Type B pancreatic cell (in vitro differentiated cells): Measurements from ENCODE around the gene LRRK1. TPM values are rescaled to one million over a fixed set of nuclear protein-coding genes. Genes with fewer than 3 reads are reported as not detected.
A peak's percentile ranks its signal among the peaks of the same experiment; 100 is the strongest.

Experiments
- DNase-seq: peaks from one replicate; pipeline ENCODE4 v3.0.0; 2021; ENCODE audit warnings: mixed read lengths; ENCODE audit not compliant: unreplicated experiment; ENCODE audit errors: extremely low spot score
- H3K27ac Mint-ChIP-seq: 2 replicates; pipeline ENCODE4 v1.8.0; 2021; ENCODE audit warnings: mild to moderate bottlenecking, mixed read lengths
- H3K27me3 Mint-ChIP-seq: 2 replicates; pipeline ENCODE4 v1.8.0; 2021; ENCODE audit warnings: mixed read lengths
- H3K36me3 Mint-ChIP-seq: 2 replicates; pipeline ENCODE4 v1.8.0; 2021; ENCODE audit warnings: mixed read lengths
- H3K4me1 Mint-ChIP-seq: one replicate; pipeline ENCODE4 v1.8.0; 2021; ENCODE audit warnings: mixed read lengths; ENCODE audit not compliant: unreplicated experiment
- H3K4me3 Mint-ChIP-seq: 2 replicates; pipeline ENCODE4 v1.8.0; 2021; ENCODE audit warnings: mild to moderate bottlenecking, mixed read lengths
- H3K9me3 Mint-ChIP-seq: 2 replicates; pipeline ENCODE4 v1.8.0; 2021; ENCODE audit warnings: mixed read lengths
- CTCF ChIP-seq: fragments of 200-600 bp; sonication (generic); conservative IDR thresholded peaks from 2 replicates; pipeline ENCODE4 v1.5.0; 2021; ENCODE audit warnings: antibody characterized with exemption, mild to moderate bottlenecking
- total RNA-seq: library from RNA; stranded (reverse); gene quantifications from 2 replicates; pipeline ENCODE4 v1.2.1, GENCODE V29; 2021; ENCODE audit warnings: low replicate concordance

Gene LRRK1
- total RNA-seq, 1 donor from 2014 or later = 2.0 TPM

GRCh38 chr15:101037090-101037830 is 118.1 kb downstream of the LRRK1 start:
- H3K9me3 Mint-ChIP-seq = peaks cover 17% of the 10 kb centered on the region
- no peaks in the 10 kb centered on the region for H3K27me3 Mint-ChIP-seq
- H3K36me3 Mint-ChIP-seq = no peaks in the 10 kb centered on the region
- H3K4me1 Mint-ChIP-seq = no peaks in the 10 kb centered on the region
- no peak overlapping the region for H3K4me3 Mint-ChIP-seq
- TF ChIP-seq CTCF = no peak
- no peak overlapping the region for H3K27ac Mint-ChIP-seq
- DNase-seq = no peak

- Mint-ChIP-seq H3K36me3 (no peaks in the 10 kb centered on the region), H3K27me3 (no peaks in the 10 kb centered on the region), H3K4me3 (no peak overlapping the region), H3K27ac (no peak overlapping the region), H3K4me1 (no peaks in the 10 kb centered on the region), H3K9me3 (peaks cover 17% of the 10 kb centered on the region)
- TF ChIP-seq CTCF = no peak
- no peak for DNase-seq
These were observed 119.3 kb downstream of the LRRK1 start for GRCh38 chr15:101038327-101039003.

DNA sequence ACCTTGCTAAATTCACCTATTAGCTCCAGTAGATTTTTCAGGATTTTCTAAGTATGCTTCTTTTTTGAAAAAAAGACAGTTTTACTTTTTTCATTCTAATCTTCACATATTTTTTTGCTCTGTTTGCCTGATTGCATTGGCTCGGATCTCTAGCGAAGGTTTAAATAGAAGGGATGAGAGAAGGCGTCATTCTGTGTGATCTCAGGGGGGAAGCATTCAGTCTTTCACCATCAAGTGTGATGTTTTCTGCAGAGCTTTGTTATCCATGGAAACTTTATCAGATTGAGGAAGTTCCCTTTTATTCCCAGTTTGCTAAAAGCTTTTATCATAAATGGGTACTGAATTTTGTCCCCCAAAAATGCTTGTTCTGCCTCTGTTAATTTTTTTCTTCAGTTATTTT is 120.3 kb downstream of the LRRK1 start:
- no peak overlapping the region for H3K27ac Mint-ChIP-seq
- no peak for TF ChIP-seq CTCF
- H3K4me3 Mint-ChIP-seq = no peak overlapping the region

DNA sequence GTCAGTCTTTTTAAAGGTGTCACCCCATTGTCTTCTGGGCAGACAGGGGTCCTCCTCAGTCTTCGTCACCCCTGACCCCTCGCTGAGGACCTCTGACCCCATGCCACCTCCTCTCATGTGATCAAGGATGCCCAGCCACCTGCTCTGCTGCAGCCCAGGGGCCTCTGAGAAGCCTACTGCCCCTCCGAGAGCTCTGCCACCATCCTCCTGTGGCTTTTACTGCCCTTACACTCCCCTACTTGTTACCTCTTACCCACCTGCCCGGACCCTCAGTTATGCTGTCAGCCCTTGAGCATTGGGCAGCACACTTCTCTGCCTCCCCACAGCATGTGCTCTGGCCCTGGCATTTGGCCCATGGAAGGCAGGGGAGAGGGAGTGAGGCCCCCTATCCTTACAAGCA is 123.2 kb downstream of the LRRK1 start:
- H3K4me1 Mint-ChIP-seq = peaks cover 4% of the 10 kb centered on the region

More for the DNA sequence above, 120.3 kb downstream of the LRRK1 start:
- Mint-ChIP-seq H3K27me3 (no peaks in the 10 kb centered on the region), H3K36me3 (no peaks in the 10 kb centered on the region), H3K4me1 (no peaks in the 10 kb centered on the region), H3K9me3 (peaks cover 11% of the 10 kb centered on the region)
- no peak for DNase-seq

GRCh38 chr15:101043011-101043410 is 123.9 kb downstream of the LRRK1 start:
- Mint-ChIP-seq H3K27me3 (peaks cover 4% of the 10 kb centered on the region), H3K9me3 (no peaks in the 10 kb centered on the region), H3K36me3 (no peaks in the 10 kb centered on the region), H3K27ac (no peak overlapping the region), H3K4me3 (no peak overlapping the region), H3K4me1 (peaks cover 8% of the 10 kb centered on the region)
- no peak for TF ChIP-seq CTCF
- no peak for DNase-seq

More for the DNA sequence above, 123.2 kb downstream of the LRRK1 start:
- peaks cover 3% of the 10 kb centered on the region for H3K27me3 Mint-ChIP-seq
- no peak overlapping the region for H3K4me3 Mint-ChIP-seq
- H3K9me3 Mint-ChIP-seq = no peaks in the 10 kb centered on the region
- no peak overlapping the region for H3K27ac Mint-ChIP-seq
- H3K36me3 Mint-ChIP-seq = no peaks in the 10 kb centered on the region
- no peak for TF ChIP-seq CTCF
- peak; percentile 54 for DNase-seq
